Ectodermal cell (in vitro differentiated cells): Measurements from ENCODE around the gene KLHL3.

ENCODE experiments used
- H3K27ac ChIP-seq: 2 replicates; pipeline ENCODE4 v1.7.0; 2013; ENCODE audit warnings: mild to moderate bottlenecking, low read depth, low read length; ENCODE audit not compliant: insufficient read depth, poor library complexity, severe bottlenecking
- H3K27me3 ChIP-seq: 2 replicates; pipeline ENCODE4 v1.7.0; 2013; ENCODE audit warnings: mild to moderate bottlenecking, low read length; ENCODE audit not compliant: insufficient read depth, control insufficient read depth, poor library complexity, severe bottlenecking
- H3K36me3 ChIP-seq: one replicate; pipeline ENCODE4 v1.7.0; 2013; ENCODE audit warnings: low read length; ENCODE audit not compliant: control insufficient read depth, insufficient read depth
- H3K4me1 ChIP-seq: one replicate; pipeline ENCODE4 v1.7.0; 2013; ENCODE audit warnings: low read length; ENCODE audit not compliant: control insufficient read depth, insufficient read depth
- H3K4me3 ChIP-seq: 2 replicates; pipeline ENCODE4 v1.7.0; 2013; ENCODE audit warnings: low read depth, low read length, control low read depth; ENCODE audit not compliant: insufficient read depth
- H3K9me3 ChIP-seq: 2 replicates; pipeline ENCODE4 v1.7.0; 2013; ENCODE audit warnings: mild to moderate bottlenecking, low read length, moderate library complexity; ENCODE audit not compliant: control insufficient read depth
- WGBS, 2 experiments: methylation state at CpG; one replicate each; pipeline ENCODE4 v1.1.7; 2013; ENCODE audit warnings: missing lambda C conversion rate in 2 of 2; 5-methylcytosine and 5-hydroxymethylcytosine counted together

KLHL3 gene

GRCh38 chr5:137615171-137615775 lies 120.6 kb downstream of the KLHL3 start:
- Histone ChIP-seq H3K4me1 (peaks cover 4% of the 10 kb centered on the region), H3K9me3 (no peaks in the 10 kb centered on the region), H3K4me3 (no peak overlapping the region), H3K36me3 (no peaks in the 10 kb centered on the region), H3K27me3 (no peaks in the 10 kb centered on the region), H3K27ac (no peak overlapping the region)
- WGBS, 2 experiments, result 85 to 86% methylated on average over 4 to 5 of the region's 5 CpGs

GRCh38 chr5:137613554-137614265 lies 122.2 kb downstream of the KLHL3 start:
- no peaks in the 10 kb centered on the region for H3K27me3 ChIP-seq
- H3K9me3 ChIP-seq, result no peaks in the 10 kb centered on the region
- 90 to 93% methylated on average over 7 of the region's 7 CpGs for WGBS, 2 experiments
- H3K36me3 ChIP-seq, result no peaks in the 10 kb centered on the region
- H3K4me1 ChIP-seq, result peaks cover 4% of the 10 kb centered on the region
- no peak overlapping the region for H3K4me3 ChIP-seq
- H3K27ac ChIP-seq, result no peak overlapping the region

- Histone ChIP-seq H3K4me3 (no peak overlapping the region), H3K27me3 (no peaks in the 10 kb centered on the region), H3K4me1 (peaks cover 4% of the 10 kb centered on the region), H3K27ac (no peak overlapping the region), H3K36me3 (no peaks in the 10 kb centered on the region), H3K9me3 (no peaks in the 10 kb centered on the region)
Measured at GRCh38 chr5:137612576-137612975, 123.3 kb downstream of the KLHL3 start.

- no peak overlapping the region for H3K4me3 ChIP-seq
- WGBS, 2 experiments, result 91 to 93% methylated on average over 9 of the region's 9 CpGs
- no peaks in the 10 kb centered on the region for H3K9me3 ChIP-seq
- H3K27me3 ChIP-seq, result no peaks in the 10 kb centered on the region
- H3K4me1 ChIP-seq, result peaks cover 4% of the 10 kb centered on the region
- no peak overlapping the region for H3K27ac ChIP-seq
- H3K36me3 ChIP-seq, result no peaks in the 10 kb centered on the region
Measured at GRCh38 chr5:137611794-137612435, 124.0 kb downstream of the KLHL3 start.

DNA sequence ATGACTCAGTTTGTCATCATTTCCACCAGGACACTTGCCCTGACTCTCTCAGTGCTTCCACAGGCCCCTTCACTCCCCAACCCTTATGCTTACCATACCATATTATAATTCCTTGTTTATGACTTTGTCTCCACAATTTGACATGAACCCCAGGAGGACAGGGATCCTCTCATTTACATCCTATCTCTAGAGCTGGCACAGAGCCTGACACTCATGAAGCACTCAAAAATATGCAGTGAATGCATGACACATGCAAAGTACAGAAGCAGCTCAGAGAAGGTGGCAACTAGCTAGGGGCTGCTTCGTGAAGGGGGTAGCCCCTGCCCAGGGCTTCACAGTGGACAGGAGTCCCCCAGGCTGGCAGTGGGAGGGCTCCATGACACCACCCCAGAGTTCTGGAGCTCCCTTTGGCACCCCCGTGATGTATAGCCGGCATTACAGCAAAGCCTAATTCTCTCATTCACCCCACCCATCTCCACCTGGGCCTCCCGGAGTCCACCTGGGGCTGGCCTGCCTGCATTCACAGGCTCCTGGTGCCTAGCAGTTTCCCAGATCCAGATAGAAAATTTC lies 124.8 kb downstream of the KLHL3 start:
- no peaks in the 10 kb centered on the region for H3K4me1 ChIP-seq
- H3K27me3 ChIP-seq, result no peaks in the 10 kb centered on the region
- no peaks in the 10 kb centered on the region for H3K9me3 ChIP-seq
- WGBS, 2 experiments, result 85 to 96% methylated on average over 4 of the region's 4 CpGs
- no peak overlapping the region for H3K27ac ChIP-seq
- H3K36me3 ChIP-seq, result no peaks in the 10 kb centered on the region
- no peak overlapping the region for H3K4me3 ChIP-seq

GRCh38 chr5:137610598-137610997 lies 125.3 kb downstream of the KLHL3 start:
- 89 to 92% methylated on average over 4 of the region's 4 CpGs for WGBS, 2 experiments
- no peak overlapping the region for H3K4me3 ChIP-seq
- H3K9me3 ChIP-seq, result no peaks in the 10 kb centered on the region

GRCh38 chr5:137609127-137609526 lies 126.8 kb downstream of the KLHL3 start:
- 91 to 98% methylated on average over 2 of the region's 2 CpGs for WGBS, 2 experiments

More at GRCh38 chr5:137610598-137610997, 125.3 kb downstream of the KLHL3 start:
- no peaks in the 10 kb centered on the region for H3K4me1 ChIP-seq
- no peaks in the 10 kb centered on the region for H3K36me3 ChIP-seq
- no peaks in the 10 kb centered on the region for H3K27me3 ChIP-seq
- H3K27ac ChIP-seq, result no peak overlapping the region

DNA sequence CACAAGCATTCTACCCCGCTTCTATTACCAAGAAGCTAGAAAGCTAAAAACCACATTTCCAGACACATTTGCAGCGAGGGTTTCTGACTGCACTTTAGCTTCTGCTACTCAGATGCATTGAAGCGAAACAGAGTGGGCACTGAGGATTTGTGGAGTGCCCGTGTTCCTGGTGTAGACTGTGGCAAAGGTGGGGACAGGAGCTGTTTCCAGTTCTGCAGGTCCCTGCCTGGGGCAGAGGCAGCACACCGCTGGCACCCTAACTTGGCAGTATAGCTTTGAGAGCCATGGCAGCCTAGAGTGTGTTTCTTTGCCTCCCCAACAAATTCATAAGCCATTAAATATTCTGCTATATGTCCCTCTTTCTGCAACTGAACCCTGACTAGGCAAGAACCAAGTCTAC lies 128.1 kb downstream of the KLHL3 start:
- no peak overlapping the region for H3K27ac ChIP-seq

More at GRCh38 chr5:137609127-137609526, 126.8 kb downstream of the KLHL3 start:
- Histone ChIP-seq H3K36me3 (no peaks in the 10 kb centered on the region), H3K27me3 (no peaks in the 10 kb centered on the region), H3K4me1 (no peaks in the 10 kb centered on the region), H3K9me3 (no peaks in the 10 kb centered on the region), H3K27ac (no peak overlapping the region), H3K4me3 (no peak overlapping the region)

DNA sequence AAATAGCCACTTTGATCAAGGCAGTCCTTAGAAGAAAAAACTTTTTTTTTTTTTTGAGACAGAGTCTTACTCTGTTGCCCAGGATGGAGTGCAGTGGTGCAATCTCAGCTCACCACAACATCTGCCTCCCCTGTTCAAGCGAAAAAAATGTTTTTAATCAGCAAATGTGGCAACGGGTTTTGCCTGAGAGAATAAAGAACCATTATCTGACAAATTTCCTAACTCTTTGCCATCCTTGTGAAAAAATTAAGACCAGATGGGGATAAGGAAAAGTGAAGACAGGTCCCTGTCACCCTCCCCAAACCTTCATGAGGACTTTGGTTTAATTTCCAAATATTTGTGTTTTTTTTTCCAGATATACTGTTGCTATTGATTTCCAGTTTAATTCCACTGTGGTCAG lies 129.5 kb downstream of the KLHL3 start:
- Histone ChIP-seq H3K9me3 (no peaks in the 10 kb centered on the region), H3K4me1 (no peaks in the 10 kb centered on the region), H3K4me3 (no peak overlapping the region), H3K27me3 (no peaks in the 10 kb centered on the region), H3K27ac (no peak overlapping the region), H3K36me3 (no peaks in the 10 kb centered on the region)
- WGBS, 2 experiments, result 91 to 97% methylated on average over 2 of the region's 2 CpGs

More for the DNA sequence above, 128.1 kb downstream of the KLHL3 start:
- no peaks in the 10 kb centered on the region for H3K36me3 ChIP-seq
- no peaks in the 10 kb centered on the region for H3K9me3 ChIP-seq
- WGBS, 2 experiments, result 86 to 95% methylated on average over 5 of the region's 5 CpGs
- no peak overlapping the region for H3K4me3 ChIP-seq
- no peaks in the 10 kb centered on the region for H3K4me1 ChIP-seq
- H3K27me3 ChIP-seq, result no peaks in the 10 kb centered on the region

DNA sequence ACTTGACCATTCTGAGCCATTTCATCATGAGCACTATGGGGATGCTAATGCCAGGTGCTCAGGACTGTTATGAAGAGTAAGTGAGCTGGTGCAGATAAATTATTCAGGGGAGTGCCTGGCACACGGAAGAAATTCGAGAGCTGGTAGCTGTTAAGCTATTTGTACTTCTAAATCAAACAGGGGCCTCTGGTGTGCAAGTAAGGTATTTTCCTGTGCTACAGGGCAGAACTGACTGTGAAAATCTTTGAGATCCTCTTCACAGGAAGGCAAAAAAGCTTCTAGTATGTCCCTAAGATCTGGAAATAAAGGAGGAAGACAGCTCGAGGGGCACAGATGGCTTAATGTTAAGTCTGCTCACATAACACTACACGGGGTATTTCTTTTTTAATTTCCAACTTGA lies 130.5 kb downstream of the KLHL3 start:
- H3K4me3 ChIP-seq, result no peak overlapping the region
- H3K27ac ChIP-seq, result no peak overlapping the region
- 77 to 84% methylated on average over 4 of the region's 4 CpGs for WGBS, 2 experiments
- no peaks in the 10 kb centered on the region for H3K4me1 ChIP-seq
- no peaks in the 10 kb centered on the region for H3K9me3 ChIP-seq
- no peaks in the 10 kb centered on the region for H3K27me3 ChIP-seq
- H3K36me3 ChIP-seq, result no peaks in the 10 kb centered on the region
